Memory B cell (primary cell): Measurements from ENCODE around the gene RTEL1.

Experiments
- ATAC-seq: fragments of 150-1000 bp; cut with Tn5 transposase; 2 replicates; pipeline ENCODE4 v1.10.0; 2021; ENCODE audit warnings: low read depth, mild to moderate bottlenecking, moderate library complexity
- DNase-seq, 2 donors: peaks; one replicate each; pipeline ENCODE4 v3.0.0; 2022; ENCODE audit warnings: low spot score in 2 of 2
- H3K27ac Mint-ChIP-seq: one replicate; pipeline ENCODE4 v1.8.0; 2022; ENCODE audit warnings: mild to moderate bottlenecking, moderate library complexity, mixed read lengths
- H3K27me3 Mint-ChIP-seq: one replicate; pipeline ENCODE4 v1.8.0; 2022; ENCODE audit warnings: mixed read lengths
- H3K36me3 Mint-ChIP-seq: one replicate; pipeline ENCODE4 v1.8.0; 2022; ENCODE audit warnings: mild to moderate bottlenecking, mixed read lengths
- H3K4me1 Mint-ChIP-seq: one replicate; pipeline ENCODE4 v1.8.0; 2022; ENCODE audit warnings: mixed read lengths
- H3K4me3 Mint-ChIP-seq: one replicate; pipeline ENCODE4 v1.8.0; 2022; ENCODE audit warnings: mild to moderate bottlenecking, moderate library complexity, mixed read lengths
- H3K9me3 Mint-ChIP-seq: one replicate; pipeline ENCODE4 v1.8.0; 2022; ENCODE audit warnings: mixed read lengths

Gene RTEL1

GRCh38 chr20:63737945-63738686 lies 80.0 kb downstream of the RTEL1 start:
- peak; percentile 18 for ATAC-seq

GRCh38 chr20:63738687-63739129 lies 80.6 kb downstream of the RTEL1 start:
- peak overlapping the region; percentile 66 for H3K4me3 Mint-ChIP-seq
- no peak overlapping the region for H3K27ac Mint-ChIP-seq
- no peak for ATAC-seq
- H3K9me3 Mint-ChIP-seq: no peaks in the 10 kb centered on the region
- no peak for DNase-seq
- no peaks in the 10 kb centered on the region for H3K27me3 Mint-ChIP-seq
- peaks cover 10% of the 10 kb centered on the region for H3K4me1 Mint-ChIP-seq
- H3K36me3 Mint-ChIP-seq: peaks cover 7% of the 10 kb centered on the region

More at GRCh38 chr20:63737945-63738686, 80.0 kb downstream of the RTEL1 start:
- H3K36me3 Mint-ChIP-seq: peaks cover 9% of the 10 kb centered on the region
- DNase-seq: peak in 1 of 2 donors; percentile 51
- no peaks in the 10 kb centered on the region for H3K9me3 Mint-ChIP-seq
- H3K27me3 Mint-ChIP-seq: no peaks in the 10 kb centered on the region
- H3K27ac Mint-ChIP-seq: no peak overlapping the region
- H3K4me1 Mint-ChIP-seq: peaks cover 10% of the 10 kb centered on the region
- peak overlapping the region; percentile 66 for H3K4me3 Mint-ChIP-seq

DNA sequence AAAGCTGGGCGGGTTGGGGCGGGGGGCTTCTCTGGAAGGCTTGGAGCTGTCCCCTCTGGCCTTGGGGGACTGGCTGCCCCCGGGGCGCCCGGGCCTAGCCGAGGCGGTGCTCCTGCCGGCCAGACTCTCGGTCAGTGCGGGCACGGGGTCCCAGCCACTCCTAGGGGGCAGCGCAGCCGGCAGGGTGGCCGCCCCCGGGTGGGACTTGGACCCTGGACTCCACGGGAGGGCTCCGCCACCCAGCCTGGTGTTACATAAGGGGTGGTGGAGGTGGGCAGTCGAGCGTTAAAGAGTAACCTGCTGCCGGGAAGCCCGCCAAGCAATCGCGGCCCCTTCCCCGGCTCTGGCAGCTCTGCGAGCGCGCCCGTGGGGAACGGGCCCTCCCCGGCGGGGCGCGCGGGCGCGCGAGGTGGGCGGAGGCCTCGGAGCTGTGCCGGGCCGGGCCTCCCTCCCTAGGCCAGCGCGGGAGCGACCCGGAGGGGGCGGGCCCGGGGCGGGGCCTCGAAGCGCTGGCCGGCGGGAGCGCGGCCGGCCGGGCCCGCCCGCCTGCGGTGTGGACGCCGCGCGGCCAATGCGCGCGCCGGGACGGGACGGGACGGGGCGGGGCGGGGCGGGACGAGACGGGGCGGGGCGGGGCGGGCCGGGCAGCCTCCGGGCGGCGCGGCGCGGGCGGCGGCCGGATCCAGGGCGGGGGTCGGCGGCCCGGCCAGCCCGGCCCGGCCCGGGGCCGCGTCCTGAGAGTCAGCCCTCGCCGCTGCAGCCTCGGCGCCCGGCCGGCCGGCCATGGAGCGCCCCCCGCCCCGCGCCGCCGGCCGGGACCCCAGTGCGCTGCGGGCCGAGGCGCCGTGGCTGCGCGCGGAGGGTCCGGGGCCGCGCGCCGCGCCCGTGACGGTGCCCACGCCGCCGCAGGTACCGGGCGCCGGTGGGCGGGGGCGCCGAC lies 81.3 kb downstream of the RTEL1 start, which contains the start of gene SLC2A4RG:
Gene SLC2A4RG, plus strand, starts transcription at position 647 of the 940 bp plus-strand sequence. Its CDS starts 137 bp downstream, at position 784.
- peak within 1 kb of the TSS; percentile 44 for H3K4me3 Mint-ChIP-seq
- ATAC-seq: peak; percentile 33
- H3K9me3 Mint-ChIP-seq: no peaks in the 10 kb centered on the region
- peaks cover 2% of the 10 kb centered on the region for H3K36me3 Mint-ChIP-seq
- H3K4me1 Mint-ChIP-seq: peaks cover 10% of the 10 kb centered on the region
- H3K27ac Mint-ChIP-seq: no peak within 1 kb of the TSS
- DNase-seq: peak; percentile 33 to 63
- H3K27me3 Mint-ChIP-seq: no peaks in the 10 kb centered on the region

GRCh38 chr20:63740070-63740626 lies 82.0 kb downstream of the RTEL1 start:
- DNase-seq: no peak
- ATAC-seq: peak; percentile 3
- H3K4me1 Mint-ChIP-seq: peaks cover 10% of the 10 kb centered on the region
- H3K27ac Mint-ChIP-seq: no peak overlapping the region
- no peaks in the 10 kb centered on the region for H3K9me3 Mint-ChIP-seq
- H3K4me3 Mint-ChIP-seq: peak overlapping the region; percentile 39
- no peaks in the 10 kb centered on the region for H3K36me3 Mint-ChIP-seq
- no peaks in the 10 kb centered on the region for H3K27me3 Mint-ChIP-seq

DNA sequence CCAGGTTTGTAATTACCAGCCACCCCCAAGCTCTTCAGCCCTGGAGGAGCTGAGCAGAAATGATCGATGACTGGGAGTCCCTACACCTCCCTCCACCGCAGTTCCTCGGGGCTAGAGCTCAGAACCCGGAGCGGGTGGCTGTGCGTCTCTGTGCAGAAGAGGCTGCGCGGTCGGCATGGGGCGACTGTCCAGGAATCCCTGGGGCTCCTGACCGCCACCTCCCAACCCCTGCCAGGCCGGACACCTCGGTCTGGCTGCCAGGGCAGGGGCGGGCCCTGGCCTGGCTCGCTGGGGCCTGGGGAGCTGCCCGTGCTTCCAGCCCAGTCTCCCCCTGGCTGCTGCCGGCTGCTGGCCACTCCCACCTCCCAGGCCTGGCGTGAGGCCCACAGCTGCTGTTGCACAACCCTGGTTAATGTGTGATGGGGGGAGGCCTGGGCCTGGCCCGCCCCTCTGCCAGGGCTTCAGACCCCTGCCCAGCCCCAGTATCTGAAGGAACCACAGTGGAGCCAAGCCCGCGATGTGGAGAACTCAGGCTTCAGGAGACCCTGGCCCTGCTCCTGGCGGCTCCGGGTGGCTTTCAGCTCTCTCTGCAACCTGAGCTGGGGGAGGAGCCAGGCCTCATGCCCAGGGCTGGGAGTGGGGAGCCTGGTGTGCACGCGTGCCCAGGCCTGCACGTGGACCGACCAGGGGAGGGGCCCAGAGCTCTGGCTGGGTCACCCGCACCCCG lies 82.7 kb downstream of the RTEL1 start:
- Mint-ChIP-seq H3K36me3 (no peaks in the 10 kb centered on the region), H3K4me1 (peaks cover 6% of the 10 kb centered on the region), H3K4me3 (peak overlapping the region; percentile 66), H3K27me3 (peaks cover under 1% of the 10 kb centered on the region), H3K27ac (no peak overlapping the region), H3K9me3 (no peaks in the 10 kb centered on the region)
- DNase-seq (no peak), ATAC-seq (no peak)

DNA sequence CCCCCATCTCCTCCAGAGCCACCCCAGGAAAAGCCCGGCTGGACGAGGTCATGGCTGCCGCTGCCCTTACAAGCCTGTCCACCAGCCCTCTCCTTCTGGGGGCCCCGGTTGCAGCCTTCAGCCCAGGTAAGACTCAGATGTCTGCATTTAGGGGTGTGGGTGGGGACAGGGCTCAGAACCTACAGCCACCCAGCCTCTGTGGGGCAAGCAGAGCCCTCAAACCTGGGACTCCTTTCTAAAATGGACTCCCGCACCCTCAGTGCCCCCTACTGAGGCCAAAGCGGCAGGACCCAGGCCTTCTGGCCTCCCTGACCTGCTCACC lies 83.2 kb downstream of the RTEL1 start:
- ATAC-seq: no peak
- H3K27ac Mint-ChIP-seq: no peak overlapping the region
- H3K36me3 Mint-ChIP-seq: no peaks in the 10 kb centered on the region
- no peak for DNase-seq
- H3K4me1 Mint-ChIP-seq: peaks cover 1% of the 10 kb centered on the region
- peak overlapping the region; percentile 66 for H3K4me3 Mint-ChIP-seq
- H3K9me3 Mint-ChIP-seq: no peaks in the 10 kb centered on the region
- peaks cover 1% of the 10 kb centered on the region for H3K27me3 Mint-ChIP-seq

DNA sequence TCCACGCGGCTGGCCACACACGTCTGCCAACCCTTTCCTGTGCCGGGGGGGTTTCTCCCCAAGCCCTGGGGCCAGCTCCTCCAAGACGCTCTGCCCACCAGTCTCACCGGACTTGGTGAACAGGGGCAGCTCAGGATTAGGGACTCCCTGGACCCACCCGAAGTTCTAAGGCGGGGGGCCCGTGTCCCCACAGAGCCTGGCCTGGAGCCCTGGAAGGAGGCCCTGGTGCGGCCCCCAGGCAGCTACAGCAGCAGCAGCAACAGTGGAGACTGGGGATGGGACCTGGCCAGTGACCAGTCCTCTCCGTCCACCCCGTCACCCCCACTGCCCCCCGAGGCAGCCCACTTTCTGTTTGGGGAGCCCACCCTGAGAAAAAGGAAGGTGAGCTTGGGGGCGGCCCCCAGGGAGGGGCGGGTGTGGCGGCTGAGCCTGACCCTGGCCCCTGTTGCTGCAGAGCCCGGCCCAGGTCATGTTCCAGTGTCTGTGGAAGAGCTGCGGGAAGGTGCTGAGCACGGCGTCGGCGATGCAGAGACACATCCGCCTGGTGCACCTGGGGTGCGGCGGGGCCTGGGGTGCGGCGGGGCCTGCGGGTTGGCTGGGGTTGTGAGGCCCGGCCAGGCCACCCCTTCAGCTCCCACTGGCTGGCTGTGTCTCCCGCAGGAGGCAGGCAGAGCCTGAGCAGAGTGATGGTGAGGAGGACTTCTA lies 83.7 kb downstream of the RTEL1 start:
- no peaks in the 10 kb centered on the region for H3K4me1 Mint-ChIP-seq

GRCh38 chr20:63742381-63743024 lies 84.4 kb downstream of the RTEL1 start:
- ATAC-seq (no peak), DNase-seq (no peak)
- H3K4me3 Mint-ChIP-seq: no peak overlapping the region
- peaks cover 1% of the 10 kb centered on the region for H3K27me3 Mint-ChIP-seq
- H3K4me1 Mint-ChIP-seq: no peaks in the 10 kb centered on the region
- no peaks in the 10 kb centered on the region for H3K36me3 Mint-ChIP-seq
- no peak overlapping the region for H3K27ac Mint-ChIP-seq
- H3K9me3 Mint-ChIP-seq: no peaks in the 10 kb centered on the region

More for the DNA sequence above, 83.7 kb downstream of the RTEL1 start:
- H3K9me3 Mint-ChIP-seq: no peaks in the 10 kb centered on the region
- ATAC-seq (no peak), DNase-seq (no peak)
- no peak overlapping the region for H3K27ac Mint-ChIP-seq
- H3K36me3 Mint-ChIP-seq: no peaks in the 10 kb centered on the region
- peaks cover 1% of the 10 kb centered on the region for H3K27me3 Mint-ChIP-seq
- peak overlapping the region; percentile 66 for H3K4me3 Mint-ChIP-seq

- no peak for ATAC-seq
- Mint-ChIP-seq H3K27ac (no peak overlapping the region), H3K9me3 (no peaks in the 10 kb centered on the region), H3K4me1 (no peaks in the 10 kb centered on the region), H3K36me3 (no peaks in the 10 kb centered on the region), H3K27me3 (peaks cover 1% of the 10 kb centered on the region), H3K4me3 (no peak overlapping the region)
- DNase-seq: no peak
Measured at GRCh38 chr20:63743210-63743970, 85.3 kb downstream of the RTEL1 start.

DNA sequence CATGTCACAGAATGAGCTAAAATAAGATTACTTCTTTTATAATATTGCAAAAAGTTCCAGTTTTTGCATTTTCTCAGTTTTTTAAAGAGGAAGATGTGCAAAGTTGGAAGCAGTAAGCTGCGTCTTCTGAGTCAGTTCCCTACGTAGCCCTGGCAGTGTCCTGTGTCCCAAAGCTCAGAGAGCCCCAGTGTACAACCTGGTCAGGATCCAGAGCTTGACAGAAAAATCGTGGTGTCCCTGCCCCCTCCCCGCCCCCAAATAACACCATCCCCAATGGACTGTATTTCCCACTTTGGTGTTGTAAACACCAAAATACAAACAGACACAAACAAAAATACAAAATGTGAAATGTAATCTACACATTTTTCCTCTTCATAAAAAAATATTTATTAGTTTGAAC lies 86.0 kb downstream of the RTEL1 start:
- H3K27ac Mint-ChIP-seq: no peak overlapping the region
- H3K9me3 Mint-ChIP-seq: no peaks in the 10 kb centered on the region
- ATAC-seq: no peak
- H3K4me1 Mint-ChIP-seq: no peaks in the 10 kb centered on the region
- no peaks in the 10 kb centered on the region for H3K36me3 Mint-ChIP-seq
- no peak overlapping the region for H3K4me3 Mint-ChIP-seq
- H3K27me3 Mint-ChIP-seq: peaks cover 1% of the 10 kb centered on the region
- DNase-seq: no peak

DNA sequence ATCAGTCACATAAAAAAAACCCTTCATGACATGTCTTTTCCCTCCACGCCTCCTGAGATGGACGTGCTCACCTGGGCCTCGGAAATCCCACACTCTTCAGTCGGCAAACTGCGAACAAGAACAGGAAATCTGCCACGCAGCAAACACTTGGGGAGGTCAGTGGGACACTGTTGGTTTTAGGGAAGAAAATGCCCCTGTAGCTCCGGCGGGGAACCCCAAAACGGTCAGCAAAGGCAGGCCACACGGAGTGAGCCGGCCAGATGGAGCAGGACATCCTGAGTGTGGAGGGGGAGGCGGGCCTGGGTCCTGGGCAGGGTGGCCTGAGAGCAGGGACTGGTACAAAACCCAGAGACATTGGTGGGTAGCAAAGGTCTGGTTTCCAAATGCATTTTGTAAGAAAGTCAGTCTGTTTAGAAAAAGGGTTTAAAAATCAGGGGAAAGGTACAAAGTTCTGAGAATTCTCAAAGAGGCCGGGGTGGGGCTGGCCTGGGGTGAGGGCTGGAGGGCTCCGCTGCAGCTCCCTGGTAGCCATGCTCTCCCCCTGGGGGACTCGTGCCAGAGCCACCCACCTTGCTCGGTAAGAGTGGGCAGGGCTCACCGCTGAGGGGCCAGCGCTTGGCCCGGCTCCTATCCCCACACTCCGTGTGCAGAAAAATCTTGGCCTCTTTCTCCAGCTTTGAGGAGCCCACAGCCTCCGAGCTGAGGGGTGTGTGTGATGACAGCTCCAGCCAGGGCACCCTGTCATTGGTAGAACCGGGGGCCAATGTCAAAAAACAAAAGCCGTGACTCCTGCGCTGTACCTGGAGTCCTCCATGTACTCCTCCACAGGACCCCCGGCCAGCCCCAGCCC lies 86.7 kb downstream of the RTEL1 start:
- H3K27ac Mint-ChIP-seq: no peak overlapping the region
- no peaks in the 10 kb centered on the region for H3K4me1 Mint-ChIP-seq
- H3K9me3 Mint-ChIP-seq: no peaks in the 10 kb centered on the region
- peaks cover 1% of the 10 kb centered on the region for H3K27me3 Mint-ChIP-seq
- no peaks in the 10 kb centered on the region for H3K36me3 Mint-ChIP-seq
- DNase-seq (no peak), ATAC-seq (no peak)
- no peak overlapping the region for H3K4me3 Mint-ChIP-seq

DNA sequence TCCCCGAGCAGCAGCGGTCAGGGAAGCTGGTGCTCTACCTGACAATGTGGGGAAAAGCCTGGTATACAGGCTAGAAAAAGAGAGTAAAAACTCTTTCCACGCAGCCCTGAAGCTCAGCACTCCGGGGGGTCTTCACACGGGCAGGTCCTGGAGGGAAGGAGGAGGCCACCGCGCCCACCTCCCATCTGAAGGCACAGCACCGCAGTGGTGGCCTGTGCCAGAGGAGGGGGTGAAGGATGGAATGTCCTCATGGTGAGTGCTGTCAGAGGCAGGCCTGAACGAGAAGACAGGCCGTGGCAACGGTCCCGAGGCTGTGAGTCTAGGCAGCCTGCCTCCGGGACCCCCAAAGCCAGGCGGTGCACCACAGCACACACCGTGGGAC lies 87.3 kb downstream of the RTEL1 start:
- no peak overlapping the region for H3K4me3 Mint-ChIP-seq
- no peak overlapping the region for H3K27ac Mint-ChIP-seq
- peaks cover 1% of the 10 kb centered on the region for H3K27me3 Mint-ChIP-seq
- H3K9me3 Mint-ChIP-seq: no peaks in the 10 kb centered on the region
- DNase-seq (no peak), ATAC-seq (no peak)
- H3K4me1 Mint-ChIP-seq: no peaks in the 10 kb centered on the region
- H3K36me3 Mint-ChIP-seq: no peaks in the 10 kb centered on the region
